Kidney (tissue), 14 donors: ENCODE data around the gene ARPC2. TPM values are rescaled to one million over a fixed set of nuclear protein-coding genes. Genes with fewer than 3 reads are reported as not detected.

Experiments used
- DNase-seq, 5 donors: peaks; one replicate each; pipeline ENCODE4 v3.0.0-alpha.2; 2013 to 2020
- FAIRE-seq: peaks from 2 replicates; lab custom pipeline; 2012; peaks lifted over from hg19 to GRCh38; lab: Jason Lieb, UNC
- H3K27ac ChIP-seq, 2 donors: one replicate each; pipeline ENCODE4 v1.7.0; 2013; ENCODE audit warnings: low read depth in 2 of 2, low read length in 2 of 2, inconsistent platforms in 1 of 2
- H3K27me3 ChIP-seq: one replicate; pipeline ENCODE4 v1.7.1; 2013; ENCODE audit warnings: low read length, inconsistent platforms; ENCODE audit not compliant: control insufficient read depth, insufficient read depth
- H3K36me3 ChIP-seq, 3 donors: one replicate each; pipeline versions ENCODE4 v1.7.0 to v1.7.1; 2013; ENCODE audit warnings: low read length in 3 of 3, control low read depth in 1 of 3, inconsistent platforms in 1 of 3; ENCODE audit not compliant: insufficient read depth in 3 of 3, control insufficient read depth in 2 of 3
- H3K4me1 ChIP-seq, 3 donors: one replicate each; pipeline versions ENCODE4 v1.7.0 to v1.7.1; 2013; ENCODE audit warnings: low read length in 3 of 3, inconsistent platforms in 1 of 3, low read depth in 1 of 3; ENCODE audit not compliant: control insufficient read depth in 2 of 3, insufficient read depth in 2 of 3
- H3K4me3 ChIP-seq, 3 donors: one replicate each; pipeline versions ENCODE4 v1.7.0 to v1.8.1; 2013; ENCODE audit warnings: low read length in 3 of 3, control low read depth in 1 of 3, inconsistent platforms in 1 of 3
- H3K9ac ChIP-seq, 3 donors: one replicate each; pipeline versions ENCODE4 v1.7.0 to v1.7.1; 2013; ENCODE audit warnings: low read length in 3 of 3, control low read depth in 1 of 3, inconsistent platforms in 1 of 3
- H3K9me3 ChIP-seq, 3 donors: one replicate each; pipeline versions ENCODE4 v1.7.0 to v1.7.1; 2013; ENCODE audit warnings: low read length in 3 of 3, control low read depth in 1 of 3, inconsistent platforms in 1 of 3; ENCODE audit not compliant: control insufficient read depth in 2 of 3, insufficient read depth in 1 of 3
- CTCF ChIP-seq: IDR thresholded peaks from 3 replicates; pipeline ENCODE4 v1.5.1; 2012; ENCODE audit warnings: mild to moderate bottlenecking, moderate library complexity, borderline replicate concordance; ENCODE audit not compliant: insufficient read depth; ENCODE audit errors: extremely low read depth
- intact Hi-C: fragments of 100-400 bp; cut with DNase I; formaldehyde crosslinking; loops from one replicate; pipeline ENCODE4 v1.11.1; 2022
- polyA plus RNA-seq: library from polyadenylated mRNA; stranded (reverse); fragments of 350-450 nt; fragmentation: Illumina TruSeq; extraction: RNeasy Lipid Tissue Mini Kit (QIAGEN cat#74804); gene quantifications from one replicate; pipeline ENCODE4 v1.2.3, GENCODE V29; 2014; ENCODE audit warnings: low read depth, low replicate concordance; ENCODE audit not compliant: insufficient read depth
- total RNA-seq: library from RNA; stranded (reverse); fragmentation: NEBNext Ultra II Directional; extraction: Animal tissue kit (Norgen Biotek cat#: 25700); gene quantifications from one replicate; pipeline ENCODE4 v1.2.1, GENCODE V29; 2021
- donor health status: control.
- donor health status: control.
- donor health status: control.
- donor health status: control.
- donor health status: control.
- donor health status: DM: yes; HTN: yes; CAD: no.
- donor health status: Normal renal cell carcinoma (clear cell type).

ARPC2 gene
- total and polyA plus RNA-seq, 2 donors from 2014 or later = 195 to 252 TPM

DNA sequence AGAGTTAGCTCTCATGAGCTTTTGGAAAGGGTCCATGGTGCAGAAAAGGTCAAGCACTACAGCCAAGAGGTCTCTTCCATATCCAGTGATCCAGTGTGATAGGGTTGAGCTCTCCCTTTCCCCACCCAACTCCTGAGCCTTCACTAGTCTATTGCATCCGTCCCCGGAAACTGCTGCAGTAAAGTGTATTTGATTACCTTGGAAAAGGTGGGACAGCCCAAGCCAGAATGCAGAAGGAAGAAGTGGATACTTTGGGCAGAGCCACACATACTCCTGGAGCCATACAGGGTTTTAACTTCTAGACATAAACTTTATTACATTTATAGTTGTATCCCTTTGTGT is 56.9 kb downstream of the ARPC2 start:
- Histone ChIP-seq H3K9me3 (no peaks in the 10 kb centered on the region), H3K4me1 (peaks cover 0 to 29% (median 8%) of the 10 kb centered on the region in 3 donors), H3K27me3 (no peaks in the 10 kb centered on the region), H3K9ac (no peak overlapping the region), H3K4me3 (no peak overlapping the region), H3K36me3 (peaks cover 0 to 53% (median 48%) of the 10 kb centered on the region in 3 donors), H3K27ac (no peak overlapping the region)
- intact Hi-C loops = loop anchor here (10.0 kb wide), 1 partner anchor 191 kb away; no protein-coding TSS in a partner anchor
- FAIRE-seq (no peak), DNase-seq (no peak)
- TF ChIP-seq CTCF = no peak

- no peak for FAIRE-seq
- no peaks in the 10 kb centered on the region for H3K27me3 ChIP-seq
- H3K36me3 ChIP-seq = peaks cover 0 to 61% (median 54%) of the 10 kb centered on the region in 3 donors
- no peak for DNase-seq
- H3K4me3 ChIP-seq = no peak overlapping the region
- TF ChIP-seq CTCF = no peak
- no peaks in the 10 kb centered on the region for H3K9me3 ChIP-seq
- intact Hi-C loops = loop anchor here (10.0 kb wide), 1 partner anchor 190 kb away; no protein-coding TSS in a partner anchor
- no peak overlapping the region for H3K27ac ChIP-seq
- H3K4me1 ChIP-seq = peaks cover 0 to 23% (median 8%) of the 10 kb centered on the region in 3 donors
- no peak overlapping the region for H3K9ac ChIP-seq
Measured at GRCh38 chr2:218274586-218274985, 57.6 kb downstream of the ARPC2 start.

GRCh38 chr2:218275371-218276072 is 58.5 kb downstream of the ARPC2 start:
- Histone ChIP-seq H3K9me3 (no peaks in the 10 kb centered on the region), H3K4me3 (no peak overlapping the region), H3K27ac (no peak overlapping the region), H3K36me3 (peaks cover 0 to 69% (median 62%) of the 10 kb centered on the region in 3 donors), H3K9ac (no peak overlapping the region), H3K4me1 (peaks cover 0 to 23% (median 8%) of the 10 kb centered on the region in 3 donors), H3K27me3 (no peaks in the 10 kb centered on the region)
- no peak for TF ChIP-seq CTCF
- intact Hi-C loops = loop anchor here (10.0 kb wide), 1 partner anchor 189 kb away; no protein-coding TSS in a partner anchor
- DNase-seq (no peak), FAIRE-seq (no peak)
